ENCODE results near the gene CLCN2.

The CLCN2 gene

GRCh38 chr3:184343200-184343876 is 18.1 kb downstream of the CLCN2 start:
- no peak for DNase-seq

DNA sequence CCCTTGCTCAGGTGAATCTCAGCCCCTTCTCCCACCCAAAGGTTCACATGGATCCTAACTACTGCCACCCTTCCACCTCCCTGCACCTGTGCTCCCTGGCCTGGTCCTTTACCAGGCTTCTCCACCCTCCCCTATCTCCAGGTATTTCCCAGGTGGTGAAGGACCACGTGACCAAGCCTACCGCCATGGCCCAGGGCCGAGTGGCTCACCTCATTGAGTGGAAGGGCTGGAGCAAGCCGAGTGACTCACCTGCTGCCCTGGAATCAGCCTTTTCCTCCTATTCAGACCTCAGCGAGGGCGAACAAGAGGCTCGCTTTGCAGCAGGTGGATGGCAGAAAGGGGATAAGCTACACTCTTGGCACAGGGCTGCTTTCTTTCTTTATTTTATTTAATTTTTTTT is 19.5 kb downstream of the CLCN2 start:
- peak in 1 of 3 experiments; percentile 61 for DNase-seq

DNA sequence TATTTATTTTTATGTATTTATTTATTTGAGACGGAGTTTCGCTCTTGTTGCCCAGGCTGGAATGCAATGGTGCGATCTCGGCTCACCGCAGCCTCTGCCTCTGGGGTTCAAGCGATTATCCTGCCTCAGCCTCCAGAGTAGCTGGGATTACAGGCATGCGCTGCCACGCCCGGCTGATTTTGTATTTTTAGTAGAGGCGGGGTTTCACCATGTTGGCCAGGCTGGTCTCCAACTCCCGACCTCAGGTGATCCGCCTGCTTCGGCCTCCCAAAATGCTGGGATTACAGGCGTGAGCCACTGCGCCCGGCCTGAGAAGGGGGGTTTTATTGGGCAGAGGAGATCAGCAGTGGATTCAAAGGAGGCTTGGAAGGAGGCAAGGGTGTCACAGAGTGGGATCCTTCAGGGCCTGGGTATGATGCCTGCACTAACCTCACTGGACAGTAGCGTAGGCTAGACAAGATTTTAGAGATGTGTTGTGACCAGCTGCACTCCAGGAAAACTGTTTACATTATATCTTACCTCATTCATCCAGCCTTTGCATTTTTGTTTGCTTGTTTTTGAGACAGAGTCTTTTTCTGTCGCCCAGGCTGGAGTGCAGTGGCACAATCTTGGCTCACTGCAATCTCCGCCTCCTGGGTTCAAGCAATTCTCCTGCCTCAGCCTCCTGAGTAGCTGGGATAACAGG is 21.8 kb downstream of the CLCN2 start:
- peak in 2 of 3 experiments; percentile 19 to 47 for DNase-seq

DNA sequence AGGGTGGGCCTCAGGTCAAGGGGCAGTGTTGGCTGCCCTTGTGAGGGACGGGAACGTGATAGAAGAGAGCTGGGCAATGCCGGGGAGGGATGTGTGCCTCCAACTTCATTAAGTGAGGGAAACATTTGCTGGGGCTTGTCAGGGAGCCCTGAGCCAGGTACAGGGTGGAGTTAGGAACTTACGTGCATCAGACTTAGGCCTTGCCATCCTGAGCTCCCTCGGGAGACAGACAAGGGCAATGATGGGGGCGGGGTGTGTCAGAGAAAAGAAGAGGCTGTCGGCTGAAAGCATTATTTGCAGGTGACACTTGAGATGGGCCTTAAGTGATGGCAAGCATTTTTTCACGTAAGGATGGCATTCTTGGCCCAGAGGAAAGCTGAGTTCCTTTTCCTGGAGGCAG is 22.4 kb downstream of the CLCN2 start:
- DNase-seq, result peak in 2 of 3 experiments; percentile 78 to 93

DNA sequence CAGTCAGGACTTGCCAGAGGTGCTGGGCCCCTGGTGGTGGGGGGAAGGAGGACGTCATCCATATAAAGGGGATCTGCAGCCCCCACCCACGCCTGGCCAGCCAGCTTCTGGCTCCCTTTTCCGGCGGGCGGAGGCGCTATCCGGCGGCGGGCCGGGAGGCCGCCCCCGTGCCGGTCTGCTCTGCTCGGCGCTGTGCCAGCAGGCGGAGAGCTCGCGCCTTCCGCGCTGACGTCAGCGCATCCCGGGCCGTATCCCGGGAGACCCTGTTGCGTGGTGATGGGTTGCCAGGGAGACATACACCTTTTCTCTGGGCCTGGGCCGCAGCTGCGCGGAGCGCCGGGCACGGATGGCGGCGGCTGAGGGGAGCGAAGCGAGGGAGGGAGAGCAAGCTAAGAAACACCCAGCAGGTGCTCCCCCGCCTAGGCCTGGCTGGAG is 22.9 kb downstream of the CLCN2 start:
- DNase-seq, result peak; percentile 92 to 99 (median 98)

DNA sequence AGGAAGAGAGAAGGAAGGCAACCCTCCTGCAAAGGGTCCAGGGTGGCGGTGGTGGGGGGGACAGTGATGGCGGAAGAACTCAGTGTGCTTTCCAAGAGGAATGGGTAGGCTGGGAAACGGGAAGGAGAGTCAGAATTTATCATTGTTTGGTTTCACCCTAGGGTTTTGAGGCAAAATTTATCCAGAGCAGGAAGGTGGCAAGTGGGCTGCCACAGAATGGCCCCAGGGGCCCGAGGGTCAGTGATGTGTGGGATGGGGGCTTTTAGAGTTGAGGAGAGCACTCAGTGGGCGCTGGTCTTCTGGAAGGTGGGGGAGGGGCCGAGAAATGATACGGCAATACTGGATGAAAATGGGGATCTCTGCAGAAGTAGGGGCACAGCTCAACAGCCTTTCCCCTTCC is 23.4 kb downstream of the CLCN2 start:
- DNase-seq, result no peak

- DNase-seq, result peak in 1 of 3 experiments; percentile 27
Observed at GRCh38 chr3:184337399-184337714, 24.0 kb downstream of the CLCN2 start, which contains the start of gene FAM131A. Gene FAM131A, plus strand, starts transcription at chr3:184337600. Its CDS starts 31 bp downstream, at chr3:184337631.

GRCh38 chr3:184336547-184337398 is 24.6 kb downstream of the CLCN2 start:
- DNase-seq, result peak in 2 of 3 experiments; percentile 43 to 68

DNA sequence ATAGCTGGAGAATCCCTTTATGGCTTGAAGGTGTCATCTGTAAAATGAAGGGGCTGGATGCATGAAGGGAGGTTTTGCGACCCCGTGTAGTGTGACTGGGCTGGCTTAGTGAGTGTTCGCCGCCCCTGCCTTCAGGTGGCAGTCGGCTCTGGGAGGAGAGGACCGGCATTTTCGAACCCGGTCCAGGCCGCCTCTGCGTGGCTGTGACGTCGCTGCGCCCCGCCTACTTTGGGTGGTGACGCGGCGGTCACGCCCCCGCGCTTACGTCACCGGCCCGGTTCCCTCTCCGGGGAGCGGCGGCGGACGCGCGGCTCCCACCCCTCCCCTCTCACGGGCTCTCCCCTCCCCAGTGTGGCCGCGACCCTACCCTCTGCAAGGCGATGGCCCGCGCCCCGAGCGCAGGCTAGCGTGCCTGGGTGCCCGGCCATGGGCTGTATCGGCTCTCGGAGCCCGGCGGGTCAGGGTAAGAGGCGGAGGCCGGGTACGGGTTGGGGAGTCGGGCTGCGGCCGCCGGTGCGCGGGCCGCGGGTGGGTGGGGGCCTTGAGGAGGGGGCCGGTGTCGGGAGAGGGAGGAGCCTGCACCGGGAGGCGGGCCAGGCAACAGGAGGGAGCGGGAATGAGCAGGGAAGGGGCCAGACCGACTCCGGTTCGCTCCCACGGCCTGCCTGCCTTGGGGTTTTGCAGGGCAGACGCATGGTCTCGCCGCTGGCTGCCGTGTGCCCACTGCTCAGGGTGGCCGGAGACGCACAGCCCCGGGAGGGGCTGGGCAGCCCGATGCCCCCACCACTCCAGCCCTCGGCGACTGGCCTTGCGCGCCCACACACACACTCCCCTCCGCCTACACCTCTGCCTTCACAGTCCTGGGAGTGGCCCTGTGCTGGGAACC is 25.5 kb downstream of the CLCN2 start:
- peak; percentile 72 to 90 (median 88) for DNase-seq

DNA sequence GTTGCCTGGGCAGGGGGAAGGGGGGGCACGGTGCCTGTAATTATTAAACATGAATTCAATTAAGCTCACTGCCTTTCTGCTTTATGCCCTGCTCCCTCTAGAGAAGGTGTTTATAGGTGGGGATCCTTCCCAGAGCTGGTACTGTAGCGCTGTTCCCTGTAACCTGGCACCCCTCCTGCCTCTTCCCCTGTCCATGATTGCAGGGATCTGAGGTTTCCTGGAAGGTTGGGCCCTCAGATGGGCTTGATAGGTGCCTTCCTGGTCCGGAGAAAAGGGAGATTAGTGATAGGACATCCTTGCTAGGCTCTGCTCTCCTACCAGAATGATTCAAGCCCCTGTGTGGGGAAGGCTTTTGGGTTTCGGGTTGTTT is 26.1 kb downstream of the CLCN2 start:
- DNase-seq, result no peak

GRCh38 chr3:184334470-184335158 is 26.8 kb downstream of the CLCN2 start:
- peak in 1 of 3 experiments; percentile 48 for DNase-seq

DNA sequence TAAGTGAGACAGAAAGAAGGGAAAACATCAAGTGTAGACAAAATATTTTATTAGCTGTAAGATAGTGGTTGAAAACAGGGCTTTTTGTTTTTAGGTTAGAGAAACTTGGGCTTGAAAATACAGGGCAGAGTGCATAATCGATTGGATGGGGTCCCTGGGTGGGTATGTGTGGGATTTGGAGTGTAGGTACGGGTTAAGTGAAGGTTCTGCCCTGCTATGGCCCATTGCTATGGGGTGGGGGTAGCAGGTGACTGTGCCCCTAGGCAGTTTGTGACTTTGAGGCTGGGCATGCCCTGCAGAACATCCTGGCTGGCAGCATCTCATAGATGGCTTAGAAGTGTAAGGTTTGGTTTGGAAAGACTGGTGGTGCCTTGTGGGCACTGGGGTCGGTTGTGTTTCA is 27.7 kb downstream of the CLCN2 start:
- DNase-seq, result no peak

DNA sequence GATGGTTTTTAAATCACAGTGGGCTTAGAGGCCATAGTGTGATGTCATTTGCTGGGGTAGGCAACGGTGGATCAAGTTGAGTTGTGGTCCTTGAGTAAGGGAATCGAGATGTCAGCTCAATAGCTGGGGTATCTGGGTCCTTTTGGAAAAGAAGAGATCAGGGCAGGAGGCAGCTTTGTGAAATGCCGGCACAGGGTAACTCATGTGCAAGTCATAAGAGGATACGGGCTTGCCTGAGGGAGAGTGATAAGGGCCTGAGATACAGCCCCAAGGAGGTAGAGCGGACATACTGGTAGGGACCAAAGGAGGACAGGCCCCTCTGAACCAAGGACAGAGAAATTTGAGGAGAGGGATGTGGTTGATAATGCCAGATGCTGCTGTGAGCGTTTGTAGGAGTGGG is 28.2 kb downstream of the CLCN2 start:
- DNase-seq, result no peak

DNA sequence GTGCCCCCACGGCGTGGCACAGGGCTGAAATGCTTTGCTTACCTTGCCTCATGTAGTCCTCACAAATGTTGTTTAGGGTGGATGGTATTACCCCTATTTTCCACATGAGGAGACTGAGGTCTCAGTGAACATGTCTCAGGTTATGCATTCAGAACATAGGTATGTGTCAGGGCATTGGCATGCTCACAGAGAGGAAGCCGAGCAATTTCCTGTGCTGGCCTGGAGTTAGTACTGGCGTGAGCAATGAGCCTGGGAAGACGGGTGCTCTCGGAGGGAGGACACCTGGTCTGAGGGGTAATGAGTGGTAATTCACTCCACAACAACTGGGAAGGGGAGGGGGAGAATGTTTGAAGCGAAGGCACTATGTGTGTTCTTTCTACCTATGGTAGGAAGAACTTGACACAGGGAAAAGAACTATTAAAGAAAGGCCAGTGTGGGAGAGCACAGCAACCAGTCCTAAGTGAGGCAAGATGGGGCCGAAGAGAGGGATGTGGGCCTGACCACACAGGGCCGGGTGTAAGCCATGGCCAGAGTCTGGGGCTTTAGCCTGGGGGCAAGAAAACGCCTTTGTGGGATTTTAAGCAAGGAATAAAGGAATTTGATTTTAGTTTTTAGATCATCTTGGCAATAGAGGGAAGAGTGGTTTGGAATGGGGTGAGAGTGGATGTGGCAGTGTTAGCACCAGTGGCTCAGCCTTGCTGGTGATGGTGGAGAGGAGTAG is 28.9 kb downstream of the CLCN2 start:
- DNase-seq, result no peak

DNA sequence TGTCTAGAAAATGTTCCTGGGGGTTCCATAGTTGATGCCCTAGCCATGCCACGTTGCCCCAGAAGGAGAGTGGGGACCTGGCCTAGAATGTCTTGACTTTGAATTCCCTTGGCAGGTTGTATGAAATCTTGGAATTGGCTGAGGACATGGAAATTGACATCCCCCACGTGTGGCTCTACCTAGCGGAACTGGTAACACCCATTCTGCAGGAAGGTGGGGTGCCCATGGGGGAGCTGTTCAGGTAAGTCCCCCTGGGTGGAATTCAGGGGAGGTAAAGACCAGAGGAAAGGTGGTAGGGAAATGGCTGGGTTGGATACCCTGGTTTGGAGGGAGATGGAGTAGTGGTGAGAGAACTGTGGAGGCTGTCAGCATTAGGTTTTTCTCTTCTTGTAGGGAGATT is 32.9 kb downstream of the CLCN2 start:
- DNase-seq, result no peak

DNA sequence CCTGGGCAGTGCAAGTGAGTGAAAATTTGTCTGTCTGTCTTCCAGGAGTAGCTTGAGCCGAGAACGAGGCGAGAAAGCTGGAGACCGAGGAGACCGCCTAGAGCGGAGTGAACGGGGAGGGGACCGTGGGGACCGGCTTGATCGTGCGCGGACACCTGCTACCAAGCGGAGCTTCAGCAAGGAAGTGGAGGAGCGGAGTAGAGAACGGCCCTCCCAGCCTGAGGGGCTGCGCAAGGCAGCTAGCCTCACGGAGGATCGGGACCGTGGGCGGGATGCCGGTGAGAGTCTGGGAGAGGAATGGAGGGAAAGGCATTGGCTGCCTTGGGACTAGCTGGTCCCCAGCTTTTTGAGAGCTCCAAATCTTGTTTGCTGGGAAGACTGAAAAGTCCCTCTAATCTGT is 34.2 kb downstream of the CLCN2 start:
- no peak for DNase-seq

- DNase-seq, result no peak
Observed at GRCh38 chr3:184325715-184326369, 35.6 kb downstream of the CLCN2 start.

- DNase-seq, result no peak
Observed at GRCh38 chr3:184325269-184325668, 36.1 kb downstream of the CLCN2 start.

DNA sequence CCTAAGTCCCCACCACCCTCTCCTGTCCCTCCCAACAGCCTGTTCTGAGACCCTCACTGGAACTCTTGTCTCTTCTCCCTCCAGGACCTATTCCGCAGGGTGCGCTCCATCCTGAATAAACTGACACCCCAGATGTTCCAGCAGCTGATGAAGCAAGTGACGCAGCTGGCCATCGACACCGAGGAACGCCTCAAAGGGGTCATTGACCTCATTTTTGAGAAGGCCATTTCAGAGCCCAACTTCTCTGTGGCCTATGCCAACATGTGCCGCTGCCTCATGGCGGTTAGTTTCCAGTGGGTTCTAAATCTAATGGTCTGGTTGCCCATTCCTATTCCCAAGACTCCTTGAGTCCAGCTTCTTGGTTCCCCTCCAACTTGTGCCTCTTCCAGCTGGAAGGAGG is 37.7 kb downstream of the CLCN2 start:
- no peak for DNase-seq

- DNase-seq, result no peak
Observed at GRCh38 chr3:184322731-184323487, 38.5 kb downstream of the CLCN2 start.

Data from NCI-H1417 (cell line).